GM19193 (cell line): Measurements from ENCODE around the gene TMEM259.

Experiments
- POLR2A ChIP-seq: IDR thresholded peaks from 4 replicates; pipeline ENCODE4 v1.6.1; 2011; ENCODE audit not compliant: insufficient read depth, insufficient read length; ENCODE audit errors: extremely low read depth

TMEM259 gene

GRCh38 chr19:963486-963951 lies 57.4 kb downstream of the TMEM259 start:
- TF ChIP-seq POLR2A: no peak

GRCh38 chr19:962683-963400 lies 58.1 kb downstream of the TMEM259 start:
- no peak for TF ChIP-seq POLR2A

GRCh38 chr19:961866-962620 lies 58.9 kb downstream of the TMEM259 start:
- no peak for TF ChIP-seq POLR2A

GRCh38 chr19:960601-960938 lies 60.4 kb downstream of the TMEM259 start:
- TF ChIP-seq POLR2A: no peak

GRCh38 chr19:960020-960419 lies 60.9 kb downstream of the TMEM259 start:
- no peak for TF ChIP-seq POLR2A
